Non-pigmented ciliary epithelial cell (primary cell): ENCODE results near the gene OR2M2.

ENCODE experiments used
- DNase-seq: peaks from one replicate; pipeline ENCODE4 v3.0.0-alpha.2; 2010; ENCODE audit warnings: low read depth

OR2M2 gene

GRCh38 chr1:248174521-248174920 lies at the start of gene OR2M2:
OR2M2 (plus strand) TSS chr1:248174821; CDS start chr1:248179986, 5,165 bp downstream.
- no peak for DNase-seq

DNA sequence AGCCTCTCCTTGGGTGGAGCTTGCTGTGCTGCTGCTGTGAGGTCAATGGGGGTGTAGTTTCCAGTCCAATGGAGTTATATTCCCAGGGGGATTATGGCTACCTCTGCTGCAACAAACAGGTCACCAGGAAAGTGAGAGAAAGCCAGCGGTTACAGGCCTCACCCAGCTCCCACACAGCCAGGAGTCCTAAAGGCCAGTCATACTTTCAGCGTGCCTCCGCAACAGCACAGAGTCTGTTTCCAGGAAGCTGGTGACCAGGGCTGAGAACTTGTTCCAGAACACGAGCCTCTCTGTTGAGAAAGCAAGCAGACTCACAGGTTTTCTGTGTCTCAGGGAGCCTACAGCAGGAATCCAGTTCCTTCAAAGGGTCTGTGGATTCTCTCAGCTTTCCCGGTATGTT lies 47.0 kb upstream of the OR2M2 start:
- no peak for DNase-seq

GRCh38 chr1:248136811-248137210 lies 37.8 kb upstream of the OR2M2 start:
- DNase-seq: no peak

GRCh38 chr1:248140846-248141245 lies 33.8 kb upstream of the OR2M2 start:
- no peak for DNase-seq

GRCh38 chr1:248143311-248143710 lies 31.3 kb upstream of the OR2M2 start:
- DNase-seq: no peak

GRCh38 chr1:248144513-248145198 lies 30.0 kb upstream of the OR2M2 start, which contains the start of gene OR2M5:
OR2M5 (plus strand) TSS chr1:248145148; CDS start chr1:248145148, 0 bp downstream.
- no peak for DNase-seq

- DNase-seq: no peak
Observed at GRCh38 chr1:248152056-248152827, 22.4 kb upstream of the OR2M2 start.

DNA sequence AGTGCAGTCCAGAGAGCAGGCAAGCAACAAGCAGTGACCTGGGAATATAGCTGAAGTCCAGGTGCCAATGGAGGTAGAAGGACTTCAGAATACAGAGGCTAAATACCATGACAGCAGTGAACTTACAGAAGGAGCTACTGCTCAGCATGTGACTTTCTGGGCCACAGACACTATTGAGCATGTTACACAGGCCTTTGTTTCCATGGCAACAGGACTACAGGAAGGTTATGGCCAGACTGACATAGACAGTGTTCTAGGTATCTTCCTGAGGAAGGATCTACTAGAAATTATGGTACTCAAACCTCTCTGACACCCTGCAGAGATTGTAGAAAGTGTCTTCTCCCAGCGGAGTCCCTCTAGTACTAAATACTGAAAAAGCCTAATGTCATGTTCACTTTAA lies 18.7 kb upstream of the OR2M2 start:
- no peak for DNase-seq

GRCh38 chr1:248158758-248159157 lies 15.9 kb upstream of the OR2M2 start:
- no peak for DNase-seq

GRCh38 chr1:248164031-248164430 lies 10.6 kb upstream of the OR2M2 start:
- DNase-seq: no peak

DNA sequence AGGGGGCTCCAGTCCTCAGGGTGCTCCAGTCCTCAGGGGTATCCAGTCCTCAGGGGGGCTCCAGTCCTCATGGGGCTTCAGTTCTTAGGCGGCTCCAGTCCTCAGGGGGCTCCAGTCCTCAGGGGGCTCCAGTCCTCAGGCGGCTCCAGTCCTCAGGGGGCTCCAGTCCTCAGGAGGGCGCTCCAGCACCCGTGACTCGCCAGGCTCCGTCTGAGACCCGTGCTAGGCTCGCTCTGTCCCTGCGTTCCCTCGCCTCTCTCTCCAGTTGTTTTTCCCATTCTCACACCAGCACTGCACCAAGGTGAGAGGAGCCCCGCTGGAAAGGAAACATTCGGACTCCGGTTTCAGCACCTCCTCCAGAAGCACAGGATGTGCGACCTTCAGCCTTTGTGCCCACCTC lies 9.4 kb upstream of the OR2M2 start:
- DNase-seq: no peak

- DNase-seq: no peak
Observed at GRCh38 chr1:248183996-248184395, 9.4 kb downstream of the OR2M2 start.

- no peak for DNase-seq
Observed at GRCh38 chr1:248187363-248187762, 12.7 kb downstream of the OR2M2 start.

- DNase-seq: no peak
Observed at GRCh38 chr1:248189026-248189425, 14.4 kb downstream of the OR2M2 start.

GRCh38 chr1:248194117-248194516 lies 19.5 kb downstream of the OR2M2 start:
- DNase-seq: no peak

- no peak for DNase-seq
Observed at GRCh38 chr1:248196965-248197364, 22.3 kb downstream of the OR2M2 start, which contains the start of gene OR2M3. OR2M3 (plus strand) TSS chr1:248197265; CDS start chr1:248203068, 5,803 bp downstream.

DNA sequence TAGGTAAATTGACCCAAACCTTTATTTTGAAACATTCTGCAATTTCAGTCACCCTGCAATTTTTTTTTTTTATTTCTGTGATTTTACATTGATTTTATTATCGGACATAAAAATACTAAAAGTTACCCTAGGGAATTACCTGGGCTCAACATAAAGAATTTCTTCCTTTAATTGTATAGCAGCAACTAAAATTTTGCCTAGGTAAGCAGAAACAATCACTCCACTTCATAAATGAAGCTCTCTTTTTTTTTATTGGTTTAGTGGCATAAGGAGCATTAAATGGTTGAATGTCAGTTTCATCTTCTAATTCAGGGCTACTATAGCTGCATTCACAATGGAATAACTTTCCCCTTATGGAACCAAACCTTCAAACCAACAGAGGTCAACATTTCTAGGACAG lies 41.3 kb downstream of the OR2M2 start:
- no peak for DNase-seq

- DNase-seq: no peak
Observed at GRCh38 chr1:248225537-248225936, 50.9 kb downstream of the OR2M2 start.

GRCh38 chr1:248229360-248229908 lies 54.8 kb downstream of the OR2M2 start:
- DNase-seq: no peak
